Stimulated activated naive CD8-positive, alpha-beta T cell treated with anti-CD3 and anti-CD28 coated beads, Interleukin-15, amount 100 ng/mL, for 72 hours (primary cell): ENCODE results near the gene RAB36.
A peak's percentile ranks its signal among the peaks of the same experiment; 100 is the strongest.
"Not testable (repeated sequence)": the region's sequence is repeated elsewhere in the genome, so short reads cannot be mapped to it uniquely, and the experiment has no call there.

Source experiments
- ATAC-seq: fragments of 150-1000 bp; cut with Tn5 transposase; 2 replicates; pipeline ENCODE4 v1.10.0; 2021; ENCODE audit warnings: mild to moderate bottlenecking, moderate library complexity
- DNase-seq, 2 donors: peaks; one replicate each; pipeline ENCODE4 v3.0.0; 2021 to 2022
- H3K27ac Mint-ChIP-seq, 2 donors: one replicate each; pipeline ENCODE4 v1.8.0; 2022; ENCODE audit warnings: mild to moderate bottlenecking in 2 of 2, mixed read lengths in 2 of 2, moderate library complexity in 2 of 2
- H3K27me3 Mint-ChIP-seq: one replicate; pipeline ENCODE4 v1.8.0; 2022; ENCODE audit warnings: mixed read lengths
- H3K4me1 Mint-ChIP-seq: one replicate; pipeline ENCODE4 v1.8.0; 2022; ENCODE audit warnings: mild to moderate bottlenecking, mixed read lengths
- H3K4me3 Mint-ChIP-seq, 2 donors: one replicate each; pipeline ENCODE4 v1.8.0; 2022; ENCODE audit warnings: mild to moderate bottlenecking in 2 of 2, mixed read lengths in 2 of 2, moderate library complexity in 1 of 2
- H3K9me3 Mint-ChIP-seq, 2 donors: one replicate each; pipeline ENCODE4 v1.8.0; 2022; ENCODE audit warnings: mixed read lengths in 2 of 2

The RAB36 gene

GRCh38 chr22:23124611-23125511 is 20.4 kb upstream of the RAB36 start:
- no peaks in the 10 kb centered on the region for H3K27me3 Mint-ChIP-seq
- DNase-seq (no peak), ATAC-seq (no peak)
- peak overlapping the region in 1 of 2 donors; percentile 59 for H3K27ac Mint-ChIP-seq
- peaks cover 0 to 3% of the 10 kb centered on the region in 2 donors for H3K9me3 Mint-ChIP-seq
- H3K4me1 Mint-ChIP-seq = peaks cover 16% of the 10 kb centered on the region
- no peak overlapping the region for H3K4me3 Mint-ChIP-seq

- Mint-ChIP-seq H3K9me3 (no peaks in the 10 kb centered on the region), H3K27ac (peak overlapping the region in 1 of 2 donors; percentile 59), H3K4me3 (no peak overlapping the region), H3K27me3 (no peaks in the 10 kb centered on the region), H3K4me1 (peaks cover 9% of the 10 kb centered on the region)
- no peak for ATAC-seq
- DNase-seq = no peak
These were observed 19.7 kb upstream of the RAB36 start for GRCh38 chr22:23125512-23126103.

- no peak overlapping the region for H3K27ac Mint-ChIP-seq
- H3K4me3 Mint-ChIP-seq = no peak overlapping the region
- DNase-seq = no peak
- no peaks in the 10 kb centered on the region for H3K9me3 Mint-ChIP-seq
- H3K4me1 Mint-ChIP-seq = peaks cover 6% of the 10 kb centered on the region
- no peak for ATAC-seq
- H3K27me3 Mint-ChIP-seq = no peaks in the 10 kb centered on the region
These were observed 18.9 kb upstream of the RAB36 start for GRCh38 chr22:23126165-23127054.

- no peak for ATAC-seq
- DNase-seq = no peak
- Mint-ChIP-seq H3K27ac (no peak overlapping the region), H3K27me3 (no peaks in the 10 kb centered on the region), H3K4me1 (peaks cover 6% of the 10 kb centered on the region), H3K9me3 (no peaks in the 10 kb centered on the region), H3K4me3 (no peak overlapping the region)
These were observed 18.1 kb upstream of the RAB36 start for GRCh38 chr22:23127055-23127756.

GRCh38 chr22:23127788-23128187 is 17.5 kb upstream of the RAB36 start:
- ATAC-seq (no peak), DNase-seq (no peak)
- Mint-ChIP-seq H3K9me3 (no peaks in the 10 kb centered on the region), H3K27me3 (no peaks in the 10 kb centered on the region), H3K4me3 (no peak overlapping the region), H3K27ac (no peak overlapping the region), H3K4me1 (peaks cover 6% of the 10 kb centered on the region)

GRCh38 chr22:23128269-23129108 is 16.8 kb upstream of the RAB36 start:
- DNase-seq (peak; percentile 70 to 75), ATAC-seq (peak; percentile 87)
- H3K27me3 Mint-ChIP-seq = no peaks in the 10 kb centered on the region
- H3K4me3 Mint-ChIP-seq = no peak overlapping the region
- H3K27ac Mint-ChIP-seq = no peak overlapping the region
- H3K9me3 Mint-ChIP-seq = no peaks in the 10 kb centered on the region
- peaks cover 6% of the 10 kb centered on the region for H3K4me1 Mint-ChIP-seq

- Mint-ChIP-seq H3K4me1 (peaks cover 6% of the 10 kb centered on the region), H3K4me3 (no peak overlapping the region), H3K27ac (no peak overlapping the region), H3K9me3 (no peaks in the 10 kb centered on the region), H3K27me3 (no peaks in the 10 kb centered on the region)
- no peak for ATAC-seq
- no peak for DNase-seq
These were observed 16.1 kb upstream of the RAB36 start for GRCh38 chr22:23129149-23129548.

GRCh38 chr22:23130697-23131096 is 14.6 kb upstream of the RAB36 start:
- ATAC-seq (no peak), DNase-seq (no peak)
- Mint-ChIP-seq H3K27me3 (no peaks in the 10 kb centered on the region), H3K4me1 (peaks cover 6% of the 10 kb centered on the region), H3K27ac (no peak overlapping the region), H3K9me3 (no peaks in the 10 kb centered on the region), H3K4me3 (no peak overlapping the region)

GRCh38 chr22:23131931-23132330 is 13.3 kb upstream of the RAB36 start:
- H3K27me3 Mint-ChIP-seq = no peaks in the 10 kb centered on the region
- ATAC-seq = no peak
- no peak overlapping the region for H3K4me3 Mint-ChIP-seq
- H3K9me3 Mint-ChIP-seq = no peaks in the 10 kb centered on the region
- no peak for DNase-seq
- peaks cover 15% of the 10 kb centered on the region for H3K4me1 Mint-ChIP-seq
- H3K27ac Mint-ChIP-seq = no peak overlapping the region

GRCh38 chr22:23132376-23133091 is 12.7 kb upstream of the RAB36 start:
- Mint-ChIP-seq H3K27me3 (no peaks in the 10 kb centered on the region), H3K27ac (peak overlapping the region in 1 of 2 donors; percentile 12)

GRCh38 chr22:23133922-23134321 is 11.4 kb upstream of the RAB36 start:
- no peaks in the 10 kb centered on the region for H3K9me3 Mint-ChIP-seq
- H3K4me1 Mint-ChIP-seq = peaks cover 29% of the 10 kb centered on the region
- H3K27me3 Mint-ChIP-seq = no peaks in the 10 kb centered on the region
- ATAC-seq (no peak), DNase-seq (no peak)
- no peak overlapping the region for H3K4me3 Mint-ChIP-seq
- no peak overlapping the region for H3K27ac Mint-ChIP-seq

More at GRCh38 chr22:23132376-23133091, 12.7 kb upstream of the RAB36 start:
- ATAC-seq (no peak), DNase-seq (no peak)
- peaks cover 21% of the 10 kb centered on the region for H3K4me1 Mint-ChIP-seq
- no peaks in the 10 kb centered on the region for H3K9me3 Mint-ChIP-seq
- H3K4me3 Mint-ChIP-seq = no peak overlapping the region

- Mint-ChIP-seq H3K4me1 (peaks cover 57% of the 10 kb centered on the region), H3K27ac (peak overlapping the region; percentile 74 to 88), H3K4me3 (peak overlapping the region in 1 of 2 donors; percentile 6)
- DNase-seq, H3K27me3 Mint-ChIP-seq, H3K9me3 Mint-ChIP-seq, ATAC-seq: not testable (repeated sequence)
These were observed 8.3 kb upstream of the RAB36 start for GRCh38 chr22:23136991-23137390.

- Mint-ChIP-seq H3K4me1 (peaks cover 62% of the 10 kb centered on the region), H3K27ac (peak overlapping the region; percentile 74 to 88), H3K27me3 (no peaks in the 10 kb centered on the region), H3K4me3 (peak overlapping the region; percentile 36 to 42), H3K9me3 (no peaks in the 10 kb centered on the region)
- DNase-seq (no peak), ATAC-seq (no peak)
These were observed 7.8 kb upstream of the RAB36 start for GRCh38 chr22:23137468-23137867.
